ENCODE data around the gene MROH2A.
"Not testable (repeated sequence)": the region's sequence is repeated elsewhere in the genome, so short reads cannot be mapped to it uniquely, and the experiment has no call there.

The MROH2A gene

GRCh38 chr2:233866479-233866878 is 88.3 kb downstream of the MROH2A start:
- DNase-seq = no peak
- intact Hi-C loops (cut with DNase I) = no loop called here

DNA sequence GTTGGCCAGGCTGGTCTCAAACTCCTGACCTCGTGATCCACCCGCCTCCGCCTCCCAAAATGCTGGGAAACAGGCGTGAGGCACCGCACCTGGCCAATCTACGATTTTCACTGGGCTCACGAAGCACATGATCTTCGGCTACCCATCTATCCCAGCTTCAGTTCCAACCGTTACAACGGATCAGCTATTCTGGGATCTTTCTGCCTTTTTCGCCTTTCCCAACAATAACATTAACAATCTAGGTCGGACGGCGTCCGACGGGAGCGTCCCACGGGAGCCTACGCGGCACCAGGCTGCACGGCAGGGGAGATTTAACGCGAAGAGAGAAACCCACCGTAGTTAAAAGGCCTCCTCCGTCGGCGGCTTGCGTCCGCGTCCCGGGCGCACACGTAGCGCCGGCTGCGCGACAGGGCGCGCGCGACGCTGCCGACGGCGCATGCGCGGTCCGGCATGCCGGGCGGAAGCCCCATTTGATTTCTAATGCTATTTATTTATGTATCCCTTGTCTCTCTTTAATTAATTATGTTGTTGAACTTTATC is 89.9 kb downstream of the MROH2A start, which contains the start of gene MSL3B:
Gene MSL3B (minus strand): TSS at position 394 of the 540 bp plus-strand sequence.
- DNase-seq = peak in 6 of 42 donors; percentile 6 to 45 (median 20)
- intact Hi-C loops (cut with DNase I) = no loop called here

GRCh38 chr2:233871432-233871831 is 93.3 kb downstream of the MROH2A start:
- intact Hi-C loops (cut with DNase I) = no loop called here
- DNase-seq = no peak

GRCh38 chr2:233872125-233872524 is 94.0 kb downstream of the MROH2A start:
- DNase-seq; intact Hi-C loops (cut with DNase I): not testable (repeated sequence)

DNA sequence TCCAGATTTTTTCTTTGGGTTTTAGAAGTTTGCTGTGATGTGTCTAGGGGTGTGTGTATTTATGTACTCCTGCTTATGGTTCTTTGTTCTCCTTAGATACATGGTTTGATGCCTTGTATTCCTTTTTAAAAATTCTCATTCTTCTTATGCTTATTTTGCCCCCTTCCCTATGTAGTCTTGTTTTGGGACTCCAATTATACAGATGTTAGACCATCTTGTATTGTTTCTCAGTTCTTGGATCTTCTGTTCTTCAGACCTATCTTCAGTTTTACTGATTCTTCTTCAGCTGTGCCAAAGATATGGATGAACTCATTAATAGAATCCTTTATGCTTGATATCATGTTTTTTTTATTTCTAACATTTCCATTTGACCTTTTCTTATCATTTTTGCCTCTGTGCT is 104.2 kb downstream of the MROH2A start:
- intact Hi-C loops (cut with DNase I) = no loop called here

More for the DNA sequence above, 104.2 kb downstream of the MROH2A start:
- no peak for DNase-seq
